ENCODE data around the gene ANKS1B. TPM values are rescaled to one million over a fixed set of nuclear protein-coding genes. Genes with fewer than 3 reads are reported as not detected.

ANKS1B gene
- total RNA-seq, 1 donor from 2014 or later: 5.6 TPM

DNA sequence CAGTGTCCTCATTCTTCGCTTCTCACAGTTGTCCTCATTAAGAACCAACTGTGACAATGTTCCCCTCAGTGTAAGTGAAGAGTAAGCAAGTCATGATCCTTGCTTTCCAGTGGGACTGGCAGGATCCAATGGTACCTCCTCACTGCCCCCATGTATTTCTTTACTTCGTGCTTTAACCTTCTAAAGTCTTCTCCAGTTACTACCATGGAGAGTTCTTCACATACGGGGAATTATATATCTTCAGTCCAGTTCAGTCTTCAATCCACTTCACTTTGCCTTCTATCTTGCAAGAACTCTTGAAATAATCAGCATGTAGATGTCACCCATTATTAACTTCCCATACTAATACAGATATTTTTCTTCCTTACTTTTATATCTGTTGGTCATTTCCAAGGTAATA is 719.1 kb downstream of the ANKS1B start:
- Mint-ChIP-seq H3K4me1 (peaks cover 19% of the 10 kb centered on the region), H3K27ac (ENCODE audit: unreplicated experiment) (no peak overlapping the region), H3K27me3 (ENCODE audit: low read depth) (no peaks in the 10 kb centered on the region), H3K9me3 (peaks cover 7% of the 10 kb centered on the region), H3K4me3 (no peak overlapping the region), H3K36me3 (ENCODE audit: low read depth) (peaks cover 3% of the 10 kb centered on the region)
- no peak for DNase-seq (ENCODE audit: low read depth, low spot score)
- TF ChIP-seq, protein P1, sequence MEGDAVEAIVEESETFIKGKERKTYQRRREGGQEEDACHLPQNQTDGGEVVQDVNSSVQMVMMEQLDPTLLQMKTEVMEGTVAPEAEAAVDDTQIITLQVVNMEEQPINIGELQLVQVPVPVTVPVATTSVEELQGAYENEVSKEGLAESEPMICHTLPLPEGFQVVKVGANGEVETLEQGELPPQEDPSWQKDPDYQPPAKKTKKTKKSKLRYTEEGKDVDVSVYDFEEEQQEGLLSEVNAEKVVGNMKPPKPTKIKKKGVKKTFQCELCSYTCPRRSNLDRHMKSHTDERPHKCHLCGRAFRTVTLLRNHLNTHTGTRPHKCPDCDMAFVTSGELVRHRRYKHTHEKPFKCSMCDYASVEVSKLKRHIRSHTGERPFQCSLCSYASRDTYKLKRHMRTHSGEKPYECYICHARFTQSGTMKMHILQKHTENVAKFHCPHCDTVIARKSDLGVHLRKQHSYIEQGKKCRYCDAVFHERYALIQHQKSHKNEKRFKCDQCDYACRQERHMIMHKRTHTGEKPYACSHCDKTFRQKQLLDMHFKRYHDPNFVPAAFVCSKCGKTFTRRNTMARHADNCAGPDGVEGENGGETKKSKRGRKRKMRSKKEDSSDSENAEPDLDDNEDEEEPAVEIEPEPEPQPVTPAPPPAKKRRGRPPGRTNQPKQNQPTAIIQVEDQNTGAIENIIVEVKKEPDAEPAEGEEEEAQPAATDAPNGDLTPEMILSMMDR (conservative IDR thresholded peaks at IDR 0.05): no peak

DNA sequence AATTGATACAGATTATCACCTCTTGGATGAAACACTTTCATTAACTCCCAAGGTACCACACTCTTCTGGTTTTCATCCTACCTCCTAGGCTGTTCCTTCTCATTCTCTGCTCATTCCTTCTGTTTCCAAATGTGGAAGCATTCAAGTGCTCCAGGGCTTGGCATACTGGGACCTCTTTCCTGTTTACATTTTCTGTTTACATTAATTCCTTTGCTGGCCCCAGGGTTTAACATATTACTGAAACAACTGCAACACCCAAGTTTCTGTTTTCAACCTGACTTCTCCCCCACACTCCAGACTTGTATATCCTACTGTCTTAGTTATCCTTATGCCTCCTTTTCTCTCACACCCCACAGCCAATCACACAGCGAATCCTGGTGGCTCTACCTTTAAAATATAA is 723.5 kb downstream of the ANKS1B start:
- TF ChIP-seq, protein P1 (conservative IDR thresholded peaks at IDR 0.05): no peak
- DNase-seq (ENCODE audit: low read depth, low spot score): no peak
- H3K4me3 Mint-ChIP-seq: peak overlapping the region; percentile 7
- peaks cover 3% of the 10 kb centered on the region for H3K36me3 Mint-ChIP-seq (ENCODE audit: low read depth)
- peaks cover 35% of the 10 kb centered on the region for H3K4me1 Mint-ChIP-seq
- H3K9me3 Mint-ChIP-seq: peaks cover 4% of the 10 kb centered on the region
- no peaks in the 10 kb centered on the region for H3K27me3 Mint-ChIP-seq (ENCODE audit: low read depth)
- peak overlapping the region; percentile 9 for H3K27ac Mint-ChIP-seq (ENCODE audit: unreplicated experiment)

DNA sequence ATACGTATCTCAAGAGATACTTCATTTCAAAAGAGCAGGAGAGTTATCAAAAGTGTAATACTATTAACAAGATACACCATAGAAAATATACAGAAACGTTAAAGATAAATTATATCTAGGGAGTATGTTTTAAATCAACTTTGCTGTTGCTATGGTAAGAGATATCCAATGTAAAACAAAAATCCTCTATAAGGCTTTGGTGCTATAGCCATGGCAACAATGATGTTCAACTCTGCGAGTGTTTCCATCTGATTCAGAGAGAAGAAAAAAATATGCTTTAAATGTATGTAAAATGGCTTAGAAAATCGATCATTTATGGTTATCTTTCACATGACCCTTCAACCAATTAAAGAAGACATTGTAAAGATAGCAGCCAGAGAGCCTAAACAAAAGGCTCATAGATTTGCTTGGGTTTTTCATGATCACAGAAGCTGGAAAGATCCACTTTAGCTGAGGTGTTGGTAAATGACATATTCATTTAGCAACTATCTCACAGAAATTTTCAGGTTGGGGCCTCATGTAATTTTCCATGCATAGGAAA is 724.2 kb downstream of the ANKS1B start:
- Mint-ChIP-seq H3K27ac (ENCODE audit: unreplicated experiment) (peak overlapping the region; percentile 9), H3K36me3 (ENCODE audit: low read depth) (peaks cover 3% of the 10 kb centered on the region), H3K4me3 (peak overlapping the region; percentile 7), H3K27me3 (ENCODE audit: low read depth) (no peaks in the 10 kb centered on the region), H3K4me1 (peaks cover 35% of the 10 kb centered on the region), H3K9me3 (peaks cover 4% of the 10 kb centered on the region)
- no peak for DNase-seq (ENCODE audit: low read depth, low spot score)
- TF ChIP-seq, protein P1 (conservative IDR thresholded peaks at IDR 0.05): no peak

DNA sequence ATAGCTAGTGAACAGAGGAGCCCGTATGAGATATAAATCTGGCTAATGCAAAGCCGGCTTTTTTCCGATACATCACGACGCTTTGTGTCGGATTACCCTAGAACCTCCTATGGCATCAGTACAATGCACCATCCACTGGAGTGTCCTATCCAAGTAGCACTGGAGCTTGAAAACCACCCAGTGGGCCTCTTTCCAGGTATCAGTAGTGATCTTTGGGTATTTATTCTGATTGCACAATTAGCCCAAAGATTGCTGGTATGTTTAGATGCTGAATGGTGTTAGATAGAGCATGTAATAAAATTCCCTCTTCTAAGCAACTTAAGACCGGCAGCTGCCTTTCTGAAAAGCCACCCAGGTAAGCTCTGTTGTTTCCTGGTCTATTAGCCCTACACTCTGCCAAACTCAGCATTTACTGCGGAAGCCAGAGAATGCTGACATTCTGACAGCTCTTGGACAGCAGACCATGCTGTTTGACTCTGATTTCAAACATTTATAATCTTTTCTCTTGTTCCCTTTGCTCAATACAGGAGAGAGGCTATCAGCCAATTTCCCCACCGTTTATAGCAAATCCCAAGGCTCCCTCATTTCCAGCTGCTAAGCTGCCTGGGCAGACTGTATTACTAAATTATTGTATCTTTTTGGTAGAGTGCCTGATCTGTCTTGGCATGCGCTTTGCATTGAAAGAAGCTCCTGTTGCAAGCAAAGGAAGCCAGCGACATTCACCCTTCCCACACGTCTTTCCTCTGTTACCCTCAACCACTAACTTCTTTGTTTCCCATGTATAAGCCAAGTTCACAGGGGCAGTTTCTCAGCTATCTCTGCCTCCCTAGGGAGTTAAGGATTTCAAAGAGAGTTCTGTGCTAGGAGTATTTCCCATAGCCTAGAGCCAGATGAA is 725.4 kb downstream of the ANKS1B start:
- peak; percentile 13 for DNase-seq (ENCODE audit: low read depth, low spot score)
- Mint-ChIP-seq H3K4me3 (peak overlapping the region; percentile 25), H3K9me3 (peaks cover 4% of the 10 kb centered on the region), H3K27ac (ENCODE audit: unreplicated experiment) (peak overlapping the region; percentile 2), H3K36me3 (ENCODE audit: low read depth) (peaks cover 3% of the 10 kb centered on the region), H3K27me3 (ENCODE audit: low read depth) (no peaks in the 10 kb centered on the region), H3K4me1 (peaks cover 35% of the 10 kb centered on the region)
- TF ChIP-seq, protein P1 (conservative IDR thresholded peaks at IDR 0.05): no peak

DNA sequence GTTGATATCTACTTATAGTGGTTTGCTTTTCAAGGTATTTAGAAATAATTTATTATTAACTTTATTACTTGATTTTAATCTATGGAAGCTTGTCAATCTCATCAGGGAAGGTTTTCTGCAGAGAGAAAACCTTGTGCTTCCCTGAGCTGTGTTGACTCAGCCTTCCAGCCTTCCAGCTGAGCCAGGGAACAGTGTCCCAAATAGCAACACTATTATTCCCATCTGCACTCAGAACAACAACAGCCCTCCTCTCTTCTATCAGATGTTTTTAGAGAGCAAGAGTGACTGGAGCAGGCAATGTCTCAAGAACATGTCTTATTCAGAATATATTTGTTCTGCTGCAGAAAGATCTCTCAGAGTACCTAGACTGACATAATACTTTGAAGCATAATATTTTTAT is 727.1 kb downstream of the ANKS1B start:
- Mint-ChIP-seq H3K9me3 (no peaks in the 10 kb centered on the region), H3K27me3 (ENCODE audit: low read depth) (no peaks in the 10 kb centered on the region), H3K4me3 (no peak overlapping the region), H3K27ac (ENCODE audit: unreplicated experiment) (no peak overlapping the region), H3K36me3 (ENCODE audit: low read depth) (no peaks in the 10 kb centered on the region), H3K4me1 (peaks cover 35% of the 10 kb centered on the region)
- TF ChIP-seq, protein P1 (conservative IDR thresholded peaks at IDR 0.05): no peak
- DNase-seq (ENCODE audit: low read depth, low spot score): no peak
